ENCODE results near the gene MOB2.

MOB2 gene

GRCh38 chr11:1493650-1494244, 7.2 kb upstream of the MOB2 start:
- TF ChIP-seq CTCF (IDR thresholded peaks at IDR 0.05): no peak

DNA sequence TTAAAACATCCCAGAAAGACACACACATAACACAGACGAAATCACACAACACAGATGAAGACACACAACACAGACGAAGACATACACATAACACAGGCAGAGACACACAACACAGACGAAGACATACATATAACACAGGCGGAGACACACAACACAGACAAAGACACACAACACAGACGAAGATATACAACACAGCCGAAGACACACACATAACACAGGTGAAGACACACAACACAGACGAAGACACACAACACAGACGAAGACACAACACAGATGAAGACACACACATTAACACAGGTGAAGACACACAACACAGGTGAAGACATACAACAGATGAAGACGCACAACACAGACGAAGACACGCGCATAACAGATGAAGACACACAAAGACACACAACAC, 4.8 kb upstream of the MOB2 start:
- no peak for TF ChIP-seq CTCF (IDR thresholded peaks at IDR 0.05)

GRCh38 chr11:1490651-1491050, 4.1 kb upstream of the MOB2 start:
- no peak for TF ChIP-seq CTCF (IDR thresholded peaks at IDR 0.05)

- no peak for TF ChIP-seq CTCF (IDR thresholded peaks at IDR 0.05)
Observed at GRCh38 chr11:1488575-1489180, 2.1 kb upstream of the MOB2 start.

DNA sequence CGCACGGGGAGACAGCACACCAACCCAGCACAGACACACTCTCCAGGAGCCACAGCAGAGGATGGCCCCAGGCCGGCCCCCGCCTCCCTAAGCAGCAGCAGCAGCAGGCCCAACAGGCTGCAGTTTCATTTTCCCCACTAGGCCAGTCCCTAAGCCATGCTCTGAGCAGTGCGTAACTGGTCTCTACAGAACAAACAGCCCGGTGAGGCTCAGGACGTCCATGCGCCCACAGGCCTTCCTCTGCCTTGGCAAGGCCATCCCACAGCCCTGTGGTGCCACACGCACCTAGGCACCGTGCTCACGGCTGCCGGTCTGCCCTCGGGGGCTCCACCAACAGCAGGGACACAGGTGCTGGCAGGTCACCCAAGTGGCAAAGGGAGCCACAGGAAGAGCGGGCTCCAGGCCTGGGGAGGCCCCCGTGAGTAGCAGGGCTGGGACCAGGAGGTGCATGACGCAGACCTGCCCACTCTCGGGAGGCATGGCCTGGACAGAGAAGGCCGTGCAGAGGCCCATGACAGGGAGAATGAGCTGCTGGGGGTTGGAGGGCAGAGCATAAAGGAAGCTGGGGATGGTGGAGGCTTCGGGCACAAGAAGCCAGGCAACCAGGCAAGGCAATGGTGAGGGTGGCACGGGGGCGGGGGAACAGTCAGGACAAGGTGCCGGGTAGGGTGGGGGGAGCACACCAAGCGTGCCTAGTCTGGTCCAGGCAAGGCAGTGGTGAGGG, 1.4 kb upstream of the MOB2 start:
- no peak for TF ChIP-seq CTCF (IDR thresholded peaks at IDR 0.05)

DNA sequence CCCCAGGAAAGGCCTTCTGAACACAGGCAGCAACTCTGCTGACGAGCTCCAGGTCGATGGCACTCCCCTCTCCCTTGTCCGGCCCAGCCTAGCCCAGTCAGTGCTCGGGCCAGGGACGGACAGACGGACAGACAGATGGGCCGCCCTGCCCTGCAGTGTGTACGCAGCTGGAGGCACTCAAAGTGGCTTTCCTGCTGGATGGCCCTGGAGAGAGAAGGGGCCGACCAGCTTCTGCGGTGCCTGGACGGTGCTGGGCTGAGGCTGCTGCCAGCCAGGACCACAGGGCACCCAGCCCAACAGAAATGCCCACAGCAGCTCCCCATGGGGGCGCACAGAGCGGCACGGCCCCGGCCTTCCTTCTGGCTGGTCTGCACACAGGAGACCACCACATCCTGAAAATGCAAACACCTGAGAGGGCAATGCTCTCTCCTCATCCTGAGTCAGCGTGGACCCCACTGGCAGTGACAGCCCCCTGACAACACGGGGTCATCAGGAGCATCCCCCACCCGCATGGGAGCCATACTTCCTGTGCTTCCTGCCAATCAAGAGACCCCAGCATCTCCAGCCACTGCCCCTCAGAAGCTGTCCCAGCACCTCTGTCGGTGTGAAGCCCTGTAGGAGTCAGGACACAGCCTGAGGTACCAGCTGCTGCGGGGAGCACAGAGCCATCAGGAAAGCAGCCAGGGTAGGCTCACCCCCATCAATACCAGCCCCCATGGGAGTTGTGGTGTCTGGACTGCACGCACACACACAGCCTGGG, 692 bp upstream of the MOB2 start:
- no peak for TF ChIP-seq CTCF (IDR thresholded peaks at IDR 0.05)

DNA sequence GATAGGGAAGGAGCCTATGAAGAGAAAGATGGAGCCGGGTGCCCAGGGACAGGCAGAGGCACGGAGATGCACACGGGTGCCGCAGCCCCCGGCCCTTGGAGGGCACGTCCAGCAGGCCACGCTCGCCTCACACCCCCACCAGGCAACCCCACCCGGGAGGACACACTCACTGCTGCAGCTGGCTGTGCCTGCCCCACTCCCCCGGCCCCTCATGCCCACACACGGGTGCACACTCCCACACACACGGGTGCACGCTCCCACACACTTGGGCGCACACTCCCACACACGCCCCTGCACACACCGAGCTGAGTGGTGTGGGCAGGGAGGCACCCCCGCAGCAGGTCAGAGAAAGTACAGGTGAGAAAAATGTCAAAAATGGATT, 1.1 kb downstream of the MOB2 start:
- TF ChIP-seq CTCF (IDR thresholded peaks at IDR 0.05): no peak
